Measurements from ENCODE around the gene RPL12. TPM values are rescaled to one million over a fixed set of nuclear protein-coding genes. Genes with fewer than 3 reads are reported as not detected.

Gene RPL12
- total and polyA plus RNA-seq, 2 of the 13 experiments (the other 11 are each of a cell fraction or from before 2014, with no cell fraction given): 1,551 to 2,590 TPM

- 0 out of 2 replicates have a peak, but pooled peaks have one; percentile 77 for TF ChIP-seq ZBTB46 (CRISPR knock-in tag; IDR thresholded peaks at IDR 0.05; ENCODE audit: borderline replicate concordance)
- TF ChIP-seq GZF1 (CRISPR knock-in tag; IDR thresholded peaks at IDR 0.05): peak; percentile 68; the same call in 1 of the 2 replicates
- no peak for TF ChIP-seq ZFAT (CRISPR knock-in tag; conservative IDR thresholded peaks at IDR 0.05)
- 0 out of 2 replicates have a peak, but pooled peaks have one; percentile 25 for TF ChIP-seq TP53 (CRISPR knock-in tag; conservative IDR thresholded peaks at IDR 0.05)
- TF ChIP-seq HNRNPH1 (optimal IDR thresholded peaks at IDR 0.05; ENCODE audit: low read depth, low read length): no peak
- peak; percentile 93 for TF ChIP-seq SAP130 (CRISPR knock-in tag; IDR thresholded peaks at IDR 0.05; ENCODE audit: low read depth)
- TF ChIP-seq, protein P1, sequence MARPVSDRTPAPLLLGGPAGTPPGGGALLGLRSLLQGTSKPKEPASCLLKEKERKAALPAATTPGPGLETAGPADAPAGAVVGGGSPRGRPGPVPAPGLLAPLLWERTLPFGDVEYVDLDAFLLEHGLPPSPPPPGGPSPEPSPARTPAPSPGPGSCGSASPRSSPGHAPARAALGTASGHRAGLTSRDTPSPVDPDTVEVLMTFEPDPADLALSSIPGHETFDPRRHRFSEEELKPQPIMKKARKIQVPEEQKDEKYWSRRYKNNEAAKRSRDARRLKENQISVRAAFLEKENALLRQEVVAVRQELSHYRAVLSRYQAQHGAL (CRISPR knock-in tag; IDR thresholded peaks at IDR 0.05; ENCODE audit: not compliant biosample characterization): peak; percentile 73
- TF ChIP-seq KDM6A (CRISPR knock-in tag; IDR thresholded peaks at IDR 0.05; ENCODE audit: low read depth): no peak
- peak; percentile 97 for TF ChIP-seq DMAP1 (CRISPR knock-in tag; IDR thresholded peaks at IDR 0.05)
- no peak for TF ChIP-seq TOE1 (CRISPR knock-in tag; IDR thresholded peaks at IDR 0.05)
- peak; percentile 77; the same call in 1 of the 2 replicates for TF ChIP-seq ZNF841 (CRISPR knock-in tag; IDR thresholded peaks at IDR 0.05; ENCODE audit: borderline replicate concordance)
- peak; percentile 69; the same call in 1 of the 2 replicates for TF ChIP-seq JUN (CRISPR knock-in tag; IDR thresholded peaks at IDR 0.05)
- no peak for TF ChIP-seq ZNF333 (CRISPR knock-in tag; IDR thresholded peaks at IDR 0.05; ENCODE audit: borderline replicate concordance)
- peak; percentile 61 for TF ChIP-seq SRSF1 (optimal IDR thresholded peaks at IDR 0.05; ENCODE audit: low read depth, low read length)
- TF ChIP-seq YY1 (IDR thresholded peaks at IDR 0.05; ENCODE audit: insufficient read depth, insufficient replicate concordance, low read depth, low read length): peak; percentile 99
- TF ChIP-seq ZNF296 (CRISPR knock-in tag; conservative IDR thresholded peaks at IDR 0.05): no peak
- TF ChIP-seq SKI (IDR thresholded peaks at IDR 0.05; ENCODE audit: partially characterized antibody): peak; percentile 18
- TF ChIP-seq PRMT3 (CRISPR knock-in tag; IDR thresholded peaks at IDR 0.05; ENCODE audit: borderline replicate concordance, low read depth): peak; percentile 76; the same call in 1 of the 2 replicates
- TF ChIP-seq PITX1 (CRISPR knock-in tag; IDR thresholded peaks at IDR 0.05): peak; percentile 51; the same call in 1 of the 2 replicates
- TF ChIP-seq, protein P2, sequence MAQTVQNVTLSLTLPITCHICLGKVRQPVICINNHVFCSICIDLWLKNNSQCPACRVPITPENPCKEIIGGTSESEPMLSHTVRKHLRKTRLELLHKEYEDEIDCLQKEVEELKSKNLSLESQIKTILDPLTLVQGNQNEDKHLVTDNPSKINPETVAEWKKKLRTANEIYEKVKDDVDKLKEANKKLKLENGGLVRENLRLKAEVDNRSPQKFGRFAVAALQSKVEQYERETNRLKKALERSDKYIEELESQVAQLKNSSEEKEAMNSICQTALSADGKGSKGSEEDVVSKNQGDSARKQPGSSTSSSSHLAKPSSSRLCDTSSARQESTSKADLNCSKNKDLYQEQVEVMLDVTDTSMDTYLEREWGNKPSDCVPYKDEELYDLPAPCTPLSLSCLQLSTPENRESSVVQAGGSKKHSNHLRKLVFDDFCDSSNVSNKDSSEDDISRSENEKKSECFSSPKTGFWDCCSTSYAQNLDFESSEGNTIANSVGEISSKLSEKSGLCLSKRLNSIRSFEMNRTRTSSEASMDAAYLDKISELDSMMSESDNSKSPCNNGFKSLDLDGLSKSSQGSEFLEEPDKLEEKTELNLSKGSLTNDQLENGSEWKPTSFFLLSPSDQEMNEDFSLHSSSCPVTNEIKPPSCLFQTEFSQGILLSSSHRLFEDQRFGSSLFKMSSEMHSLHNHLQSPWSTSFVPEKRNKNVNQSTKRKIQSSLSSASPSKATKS (CRISPR knock-in tag; IDR thresholded peaks at IDR 0.05): peak; percentile 73; the same call in 1 of the 2 replicates
- TF ChIP-seq SRSF9 (IDR thresholded peaks at IDR 0.05; ENCODE audit: borderline replicate concordance, insufficient read depth, low read depth, low read length, poor library complexity, severe bottlenecking): no peak
- TF ChIP-seq IRF2 (CRISPR knock-in tag; IDR thresholded peaks at IDR 0.05): peak; percentile 95
- TF ChIP-seq ZKSCAN8 (CRISPR knock-in tag; IDR thresholded peaks at IDR 0.05; ENCODE audit: borderline replicate concordance): peak; percentile 66; the same call in 1 of the 2 replicates
- peak; percentile 55; the same call in 1 of the 2 replicates for TF ChIP-seq ZNF607 (CRISPR knock-in tag; IDR thresholded peaks at IDR 0.05; ENCODE audit: borderline replicate concordance)
- peak; percentile 30; the same call in 1 of the 2 replicates for TF ChIP-seq ZBTB7B (CRISPR knock-in tag; IDR thresholded peaks at IDR 0.05)
- TF ChIP-seq PPARG (CRISPR knock-in tag; conservative IDR thresholded peaks at IDR 0.05): no peak
Measured at GRCh38 chr9:127450830-127451607, at the start of gene RPL12, which contains the start of gene LRSAM1 (continued).

Data from HepG2 (cell line).